ENCODE measurements around the gene MBNL3.
A peak's percentile ranks its signal among the peaks of the same experiment; 100 is the strongest.

Gene MBNL3

DNA sequence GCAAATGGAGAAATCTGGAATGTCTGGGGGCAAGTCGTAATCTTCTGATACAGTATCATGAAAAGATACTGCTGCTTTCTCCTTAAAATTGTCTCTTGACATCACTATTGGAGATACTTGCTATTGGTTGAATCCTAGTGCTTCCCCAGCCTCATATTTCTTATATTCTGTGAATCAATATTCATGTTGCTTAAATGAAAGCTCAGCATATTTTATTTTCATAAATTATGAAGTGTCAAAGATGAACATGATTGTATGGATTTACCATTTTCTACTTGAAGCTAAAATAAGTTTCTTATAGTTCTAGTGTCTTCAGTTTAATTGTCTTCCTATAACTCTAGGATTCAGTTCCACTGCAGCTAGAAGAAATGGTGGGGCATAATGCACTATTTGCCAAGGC lies 29.6 kb upstream of the MBNL3 start:
- in situ Hi-C loops (cut with HindIII; ENCODE audit: low sequenced_read_pairs), result no loop called here
- no peak overlapping the region for H3K4me3 ChIP-seq (ENCODE audit: low read depth, low read length)
- TF ChIP-seq, protein P1, sequence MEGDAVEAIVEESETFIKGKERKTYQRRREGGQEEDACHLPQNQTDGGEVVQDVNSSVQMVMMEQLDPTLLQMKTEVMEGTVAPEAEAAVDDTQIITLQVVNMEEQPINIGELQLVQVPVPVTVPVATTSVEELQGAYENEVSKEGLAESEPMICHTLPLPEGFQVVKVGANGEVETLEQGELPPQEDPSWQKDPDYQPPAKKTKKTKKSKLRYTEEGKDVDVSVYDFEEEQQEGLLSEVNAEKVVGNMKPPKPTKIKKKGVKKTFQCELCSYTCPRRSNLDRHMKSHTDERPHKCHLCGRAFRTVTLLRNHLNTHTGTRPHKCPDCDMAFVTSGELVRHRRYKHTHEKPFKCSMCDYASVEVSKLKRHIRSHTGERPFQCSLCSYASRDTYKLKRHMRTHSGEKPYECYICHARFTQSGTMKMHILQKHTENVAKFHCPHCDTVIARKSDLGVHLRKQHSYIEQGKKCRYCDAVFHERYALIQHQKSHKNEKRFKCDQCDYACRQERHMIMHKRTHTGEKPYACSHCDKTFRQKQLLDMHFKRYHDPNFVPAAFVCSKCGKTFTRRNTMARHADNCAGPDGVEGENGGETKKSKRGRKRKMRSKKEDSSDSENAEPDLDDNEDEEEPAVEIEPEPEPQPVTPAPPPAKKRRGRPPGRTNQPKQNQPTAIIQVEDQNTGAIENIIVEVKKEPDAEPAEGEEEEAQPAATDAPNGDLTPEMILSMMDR (IDR thresholded peaks at IDR 0.05; ENCODE audit: low read depth, low read length, missing control alignments), result no peak
- no peak for DNase-seq (ENCODE audit: low read depth)

DNA sequence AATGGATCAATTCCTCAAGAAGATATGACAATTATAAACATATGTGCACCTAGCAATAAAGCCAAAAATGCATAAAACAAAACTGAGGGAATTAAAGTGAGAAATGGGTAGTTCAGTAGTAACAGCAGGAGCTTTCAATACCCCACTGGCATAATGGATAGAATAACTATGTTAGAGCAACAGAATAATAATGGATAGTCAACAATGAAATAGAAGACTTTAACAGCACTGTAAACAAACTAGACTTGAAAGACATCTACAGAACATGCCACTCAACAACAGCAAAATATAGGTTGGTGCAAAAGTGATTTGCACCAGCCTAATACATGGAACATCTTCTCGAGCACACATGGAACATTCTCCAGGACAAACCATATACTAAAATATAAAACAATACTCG lies 20.0 kb upstream of the MBNL3 start:
- in situ Hi-C loops (cut with HindIII; ENCODE audit: low sequenced_read_pairs), result no loop called here
- TF ChIP-seq, protein P1 (IDR thresholded peaks at IDR 0.05; ENCODE audit: low read depth, low read length, missing control alignments), result no peak
- no peak for DNase-seq (ENCODE audit: low read depth)
- H3K4me3 ChIP-seq (ENCODE audit: low read depth, low read length), result no peak overlapping the region

DNA sequence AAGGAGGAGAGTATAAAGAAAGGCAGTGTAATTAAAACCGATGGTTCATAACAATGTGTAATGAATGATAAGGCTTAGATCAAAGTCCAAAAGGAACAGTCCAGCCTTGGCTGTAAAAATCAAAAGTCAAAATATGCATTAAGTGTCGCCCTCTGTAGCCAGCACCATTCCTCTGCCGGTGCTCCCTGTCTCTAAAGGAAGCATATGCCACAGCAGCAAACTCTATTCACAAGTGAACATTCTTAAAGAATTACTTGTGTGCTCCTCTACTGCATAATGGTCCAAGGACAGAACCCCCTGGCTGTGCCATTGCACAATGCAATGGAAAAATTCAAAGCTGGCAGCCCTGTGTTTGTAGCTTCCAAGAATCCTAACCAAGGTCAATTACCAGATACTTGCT lies 16.3 kb upstream of the MBNL3 start:
- DNase-seq (ENCODE audit: low read depth), result peak; percentile 18
- TF ChIP-seq, protein P1 (IDR thresholded peaks at IDR 0.05; ENCODE audit: low read depth, low read length, missing control alignments), result no peak
- in situ Hi-C loops (cut with HindIII; ENCODE audit: low sequenced_read_pairs), result no loop called here
- no peak overlapping the region for H3K4me3 ChIP-seq (ENCODE audit: low read depth, low read length)

DNA sequence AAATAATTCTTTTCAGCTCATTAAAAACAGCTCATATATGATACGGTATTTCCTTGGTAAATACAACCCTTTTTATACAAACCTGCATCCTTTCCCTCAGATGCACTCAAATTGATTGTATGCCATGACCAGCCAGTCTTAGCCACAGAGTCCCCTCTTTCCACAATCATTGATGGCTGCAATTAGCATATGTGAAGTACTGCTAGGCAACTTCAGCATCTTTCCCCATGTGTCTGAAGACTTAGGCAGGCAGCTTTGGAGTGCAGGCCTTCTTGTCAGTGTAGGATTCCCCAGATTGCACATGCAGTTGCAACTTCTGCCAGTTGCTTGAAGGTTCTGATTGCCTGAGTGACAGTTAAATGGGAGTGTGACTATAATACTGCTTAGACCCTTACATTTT lies 15.6 kb upstream of the MBNL3 start:
- in situ Hi-C loops (cut with HindIII; ENCODE audit: low sequenced_read_pairs), result no loop called here
- no peak for DNase-seq (ENCODE audit: low read depth)
- no peak overlapping the region for H3K4me3 ChIP-seq (ENCODE audit: low read depth, low read length)
- TF ChIP-seq, protein P1 (IDR thresholded peaks at IDR 0.05; ENCODE audit: low read depth, low read length, missing control alignments), result no peak

DNA sequence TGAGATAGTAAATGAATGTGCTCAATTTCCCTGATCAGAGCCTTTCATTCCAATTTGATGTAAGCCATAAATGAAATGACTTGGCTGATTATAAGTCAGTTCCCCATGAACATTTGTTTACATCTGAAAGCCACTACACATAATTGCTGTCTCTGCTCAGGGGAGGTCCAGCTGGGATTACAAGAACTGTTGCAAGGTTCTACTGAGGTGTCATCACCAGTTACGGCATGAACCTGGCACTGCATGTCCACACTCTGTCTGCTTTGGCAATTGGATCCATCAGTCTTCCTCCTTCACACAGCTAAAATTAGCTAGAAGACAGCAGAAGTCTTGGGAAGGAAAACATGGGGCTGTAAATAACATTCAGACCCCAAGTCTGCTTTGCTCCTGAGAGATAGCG lies 12.8 kb upstream of the MBNL3 start:
- TF ChIP-seq, protein P1 (IDR thresholded peaks at IDR 0.05; ENCODE audit: low read depth, low read length, missing control alignments), result no peak
- no peak overlapping the region for H3K4me3 ChIP-seq (ENCODE audit: low read depth, low read length)
- DNase-seq (ENCODE audit: low read depth), result no peak
- in situ Hi-C loops (cut with HindIII; ENCODE audit: low sequenced_read_pairs), result no loop called here

DNA sequence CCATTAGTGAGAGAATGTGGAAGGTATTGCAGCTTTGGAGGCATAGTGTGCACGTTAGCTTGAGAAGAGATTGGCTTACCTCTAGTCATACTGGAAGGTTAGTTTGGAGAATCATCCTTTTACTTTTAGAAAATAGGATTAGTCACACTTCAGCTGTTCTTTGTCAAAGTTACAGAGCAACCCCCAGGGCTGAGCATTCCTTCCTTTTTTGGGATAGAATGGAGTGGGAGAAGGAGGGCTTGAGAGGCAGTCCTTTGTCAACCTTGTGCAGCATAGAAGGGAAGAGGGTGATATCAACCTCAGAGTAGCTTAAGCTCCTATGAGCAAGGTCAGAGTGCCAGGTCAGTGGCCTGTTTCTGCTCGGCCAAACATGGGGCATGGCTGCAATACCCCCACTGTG lies 8.6 kb upstream of the MBNL3 start:
- H3K4me3 ChIP-seq (ENCODE audit: low read depth, low read length), result no peak overlapping the region
- TF ChIP-seq, protein P1 (IDR thresholded peaks at IDR 0.05; ENCODE audit: low read depth, low read length, missing control alignments), result no peak
- in situ Hi-C loops (cut with HindIII; ENCODE audit: low sequenced_read_pairs), result no loop called here
- DNase-seq (ENCODE audit: low read depth), result no peak

DNA sequence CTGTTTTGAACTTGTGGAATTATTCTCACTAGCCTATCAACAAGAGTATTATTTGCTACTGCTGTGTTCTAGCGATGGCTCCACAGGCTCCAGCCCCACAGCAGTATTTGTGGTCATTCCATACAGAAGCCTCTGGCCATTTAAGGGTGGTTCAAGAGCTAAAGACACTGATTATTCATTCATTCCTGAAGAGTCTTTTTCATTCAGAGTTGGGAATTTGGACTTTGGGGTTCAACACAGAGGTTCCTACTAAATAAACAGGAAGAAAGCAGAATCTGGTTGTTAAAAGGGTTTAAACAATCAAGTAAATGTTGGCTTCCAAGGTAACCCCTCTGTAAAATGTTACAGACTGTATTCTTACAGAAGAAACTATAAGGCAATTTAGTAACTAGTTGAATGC lies 4.3 kb upstream of the MBNL3 start:
- TF ChIP-seq, protein P1 (IDR thresholded peaks at IDR 0.05; ENCODE audit: low read depth, low read length, missing control alignments), result no peak
- in situ Hi-C loops (cut with HindIII; ENCODE audit: low sequenced_read_pairs), result no loop called here
- no peak overlapping the region for H3K4me3 ChIP-seq (ENCODE audit: low read depth, low read length)
- DNase-seq (ENCODE audit: low read depth), result no peak

Measured in astrocyte of the cerebellum (primary cell).